GM12801 (cell line): ENCODE data around the gene POU4F1.

Experiments used
- CTCF ChIP-seq: IDR thresholded peaks from one replicate; pipeline ENCODE4 v1.5.1; 2011; ENCODE audit warnings: control low read depth; ENCODE audit not compliant: insufficient read length; ENCODE audit errors: extremely low read depth

POU4F1 gene

GRCh38 chr13:78572459-78572858, 30.9 kb downstream of the POU4F1 start:
- no peak for TF ChIP-seq CTCF

- no peak for TF ChIP-seq CTCF
Observed at GRCh38 chr13:78569029-78569428, 34.3 kb downstream of the POU4F1 start.

- no peak for TF ChIP-seq CTCF
Observed at GRCh38 chr13:78566631-78567030, 36.7 kb downstream of the POU4F1 start.

- no peak for TF ChIP-seq CTCF
Observed at GRCh38 chr13:78562237-78562889, 41.0 kb downstream of the POU4F1 start.
